GM21367 (cell line): ENCODE results near the gene PCDHAC1.

Experiments used
- ATAC-seq: cut with Tn5 transposase; IDR thresholded peaks from one replicate; pipeline ENCODE4 v1.9.1; 2021; ENCODE audit not compliant: unreplicated experiment

The PCDHAC1 gene

DNA sequence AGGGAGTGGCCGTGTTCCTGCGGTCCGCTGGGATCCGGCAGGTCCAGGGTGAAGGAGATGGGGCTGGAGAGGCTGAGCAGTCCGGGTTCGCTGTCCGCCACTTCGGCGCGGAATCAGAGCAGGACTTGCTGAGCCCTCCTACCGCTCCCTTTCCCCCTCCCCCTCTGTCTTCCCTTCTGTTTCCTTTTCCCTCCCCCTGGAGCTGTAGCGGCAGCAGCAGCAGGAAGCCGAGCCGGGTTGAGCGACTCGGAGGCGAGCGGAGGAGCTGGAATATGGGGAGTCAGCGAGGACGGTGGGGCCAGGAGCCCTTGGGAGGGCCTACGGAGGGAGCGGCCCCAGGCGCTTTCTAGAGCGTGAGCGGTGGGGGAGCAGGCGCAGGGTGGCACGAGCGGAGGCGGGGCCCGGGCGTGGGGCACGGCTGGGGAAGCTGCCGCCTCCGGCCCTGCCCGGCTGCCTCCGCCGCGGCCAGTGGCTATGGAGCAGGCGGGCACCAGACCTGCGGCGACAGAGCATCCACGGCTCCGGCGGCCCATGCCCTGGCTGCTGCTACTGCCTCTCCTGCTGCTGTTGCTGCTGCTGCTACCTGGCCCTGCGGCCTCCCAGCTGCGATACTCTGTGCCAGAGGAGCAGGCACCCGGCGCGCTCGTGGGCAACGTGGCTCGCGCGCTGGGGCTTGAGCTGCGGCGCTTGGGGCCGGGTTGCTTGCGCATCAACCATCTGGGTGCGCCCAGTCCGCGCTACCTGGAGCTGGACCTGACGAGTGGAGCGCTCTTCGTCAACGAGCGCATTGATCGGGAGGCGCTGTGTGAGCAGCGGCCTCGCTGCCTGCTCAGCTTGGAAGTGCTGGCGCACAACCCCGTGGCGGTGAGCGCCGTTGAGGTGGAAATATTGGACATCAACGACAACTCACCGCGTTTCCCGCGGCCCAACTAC is 40.5 kb downstream of the PCDHAC1 start, which contains the start of gene PCDHAC2:
TSS of gene PCDHAC2 (plus strand) at position 184 of the 933 bp plus-strand sequence. CDS start at position 475, 291 bp downstream.
- no peak for ATAC-seq

DNA sequence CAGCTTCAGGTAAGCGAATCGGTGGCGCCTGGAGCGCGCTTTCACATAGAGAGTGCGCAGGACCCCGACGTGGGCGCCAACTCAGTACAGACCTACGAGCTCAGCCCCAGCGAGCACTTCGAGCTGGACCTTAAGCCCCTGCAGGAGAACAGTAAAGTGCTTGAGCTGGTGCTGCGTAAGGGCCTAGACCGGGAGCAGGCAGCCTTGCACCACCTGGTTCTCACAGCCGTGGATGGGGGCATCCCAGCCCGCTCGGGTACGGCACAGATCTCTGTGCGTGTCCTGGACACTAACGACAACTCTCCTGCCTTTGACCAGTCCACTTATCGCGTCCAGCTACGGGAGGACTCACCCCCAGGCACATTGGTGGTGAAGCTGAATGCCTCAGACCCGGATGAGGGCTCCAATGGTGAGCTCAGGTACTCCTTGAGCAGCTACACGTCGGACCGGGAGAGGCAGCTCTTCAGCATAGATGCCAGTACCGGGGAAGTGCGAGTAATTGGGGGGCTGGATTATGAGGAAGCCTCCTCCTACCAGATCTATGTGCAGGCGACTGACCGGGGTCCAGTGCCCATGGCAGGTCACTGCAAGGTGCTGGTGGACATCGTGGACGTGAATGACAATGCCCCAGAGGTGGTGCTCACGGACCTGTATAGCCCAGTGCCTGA is 41.3 kb downstream of the PCDHAC1 start:
- ATAC-seq, result no peak

DNA sequence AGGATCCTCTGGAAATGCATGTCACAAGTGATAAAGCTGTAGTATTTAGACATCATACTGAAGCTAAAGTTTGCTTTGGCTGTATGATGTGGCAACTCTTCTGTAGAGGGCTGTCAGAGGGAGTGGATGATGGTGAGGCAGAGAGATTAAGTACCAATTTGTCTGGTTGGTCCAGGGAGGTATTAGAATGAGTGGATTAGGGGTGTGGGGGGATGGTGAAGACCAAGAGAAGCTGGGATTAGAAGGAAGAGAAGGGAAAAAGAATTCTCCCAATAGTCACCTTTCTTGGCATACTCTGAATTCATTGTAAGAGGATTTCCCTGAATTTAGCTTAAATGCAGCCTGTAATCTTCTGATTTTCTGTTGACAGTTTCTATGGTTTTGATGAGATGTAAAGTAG is 43.8 kb downstream of the PCDHAC1 start:
- ATAC-seq, result no peak

DNA sequence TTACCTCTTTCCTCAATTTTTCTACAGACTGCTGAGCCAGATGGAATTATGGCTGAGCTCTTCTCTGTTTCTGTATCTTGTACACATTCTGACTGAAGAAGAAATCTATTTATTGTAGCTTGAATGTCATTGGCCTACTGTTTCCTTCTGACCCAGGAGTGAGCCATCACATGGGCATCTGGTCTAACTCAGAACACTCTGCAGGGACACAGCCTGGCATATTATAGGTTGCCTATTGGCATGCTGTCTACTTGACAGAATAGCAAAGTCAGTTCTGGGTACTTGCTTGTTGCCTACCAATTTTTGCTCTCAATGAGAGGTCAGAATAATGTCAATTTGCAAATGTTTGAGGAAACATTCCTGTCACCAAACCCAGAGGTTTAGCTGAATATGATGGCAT is 47.5 kb downstream of the PCDHAC1 start:
- ATAC-seq, result no peak

DNA sequence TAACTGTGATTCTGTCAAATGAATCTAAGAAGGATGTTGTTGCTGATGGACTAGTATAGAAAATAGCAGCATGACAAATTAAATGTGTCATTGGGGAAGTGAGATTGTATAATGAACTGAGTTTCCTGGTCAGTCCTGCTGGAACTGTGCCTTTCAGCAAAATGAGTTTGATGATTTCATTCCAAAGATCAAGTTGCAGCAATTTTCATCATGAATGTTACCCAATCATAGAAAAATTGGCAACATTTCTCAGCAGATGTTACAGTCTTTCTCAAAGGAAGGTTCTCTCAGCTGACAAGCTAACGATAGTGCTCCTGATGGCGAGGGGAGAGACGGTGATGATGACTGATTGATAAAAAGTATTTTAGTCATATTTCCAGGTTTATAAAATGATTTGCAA is 50.9 kb downstream of the PCDHAC1 start:
- no peak for ATAC-seq

DNA sequence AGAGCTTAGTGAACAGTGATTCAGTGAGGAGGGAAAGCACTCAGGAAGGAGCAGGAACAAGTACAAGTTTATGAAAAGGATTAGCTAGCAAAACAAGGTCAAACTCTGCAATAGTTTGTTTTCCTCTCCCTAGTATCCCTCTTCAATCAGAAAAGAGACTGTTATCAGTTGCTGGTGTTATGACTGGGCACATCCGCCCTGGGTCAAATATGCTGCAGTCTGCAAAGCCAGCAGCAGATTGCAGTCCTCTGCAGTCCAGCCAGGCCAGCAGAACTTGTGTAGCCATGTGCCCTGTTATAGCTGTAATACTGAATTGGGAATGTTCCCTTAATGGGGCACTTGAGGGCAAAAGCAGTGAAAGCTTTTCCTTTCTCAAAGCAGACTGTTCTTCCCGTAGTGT is 52.2 kb downstream of the PCDHAC1 start:
- ATAC-seq, result no peak

DNA sequence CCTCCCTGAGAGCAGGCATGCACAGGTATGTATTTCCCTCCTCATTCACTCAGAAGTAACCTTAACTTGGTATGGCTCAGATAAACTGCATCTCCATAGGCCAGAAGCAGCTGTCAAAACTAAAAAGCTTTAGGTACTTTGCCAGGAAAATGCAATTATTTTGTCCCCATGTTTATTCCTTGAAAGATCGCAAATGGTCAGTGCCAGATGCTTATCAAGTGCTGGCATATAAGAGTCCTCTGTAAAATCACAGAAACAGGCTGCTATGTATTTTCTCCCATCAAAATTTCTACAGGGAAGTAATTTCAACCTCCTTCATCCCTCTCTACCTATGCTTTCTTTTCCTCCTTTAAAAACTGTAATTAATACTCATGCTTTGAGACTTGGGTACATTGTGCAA is 52.9 kb downstream of the PCDHAC1 start:
- no peak for ATAC-seq
